Testis (tissue), 3 donors: Measurements from ENCODE around the gene GRID2. TPM values are rescaled to one million over a fixed set of nuclear protein-coding genes. Genes with fewer than 3 reads are reported as not detected.

Experiments
- DNase-seq: peaks from one replicate; pipeline ENCODE4 v3.0.0-alpha.2; 2019
- H3K27ac ChIP-seq, 2 donors: fragments of 200-600 bp; sonication (generic); one replicate each; pipeline ENCODE4 v1.5.1; 2019
- H3K27me3 ChIP-seq: fragments of 200-600 bp; sonication (generic); one replicate; pipeline ENCODE4 v1.5.1; 2019
- H3K36me3 ChIP-seq: fragments of 200-600 bp; sonication (generic); one replicate; pipeline ENCODE4 v1.5.1; 2017; ENCODE audit warnings: low read depth; ENCODE audit errors: missing control alignments
- H3K4me1 ChIP-seq: fragments of 200-600 bp; sonication (generic); one replicate; pipeline ENCODE4 v1.5.1; 2019
- H3K4me3 ChIP-seq, 2 donors: fragments of 200-600 bp; sonication (generic); one replicate each; pipeline ENCODE4 v1.5.1; 2017 to 2019
- H3K9me3 ChIP-seq: fragments of 200-600 bp; sonication (generic); one replicate; pipeline ENCODE4 v1.5.1; 2017
- CTCF ChIP-seq, 3 experiments: fragments of 450-650 bp in 2 of 3; fragments of 200-600 bp in 1 of 3; sonication (generic) in 1 of 3; IDR thresholded peaks; one replicate each; pipeline ENCODE4 v1.5.1; 2016 to 2019; ENCODE audit warnings: antibody characterized with exemption in 3 of 3, mild to moderate bottlenecking in 2 of 3, moderate library complexity in 1 of 3
- POLR2A ChIP-seq: fragments of 450-650 bp; IDR thresholded peaks from one replicate; pipeline ENCODE4 v1.6.1; 2017; ENCODE audit warnings: antibody characterized with exemption, mild to moderate bottlenecking, moderate library complexity
- WGBS, 2 donors: methylation state at CpG; one replicate each; pipeline ENCODE4 v1.1.5; 2018; 5-methylcytosine and 5-hydroxymethylcytosine counted together
- intact Hi-C: fragments of 100-400 bp; cut with DNase I; formaldehyde crosslinking; loops from one replicate; pipeline ENCODE4 v1.15.1; 2023; ENCODE audit warnings: low total_unique reads
- polyA plus RNA-seq: library from polyadenylated mRNA; stranded (reverse); fragments of 350-450 nt; fragmentation: Illumina TruSeq; extraction: RNeasy Lipid Tissue Mini Kit (QIAGEN cat#74804); gene quantifications from one replicate; pipeline ENCODE4 v1.2.3, GENCODE V29; 2014; ENCODE audit warnings: low read depth, low replicate concordance; ENCODE audit not compliant: insufficient read depth
- total RNA-seq, 2 donors: library from RNA; depleted of rRNA; stranded (reverse); fragments of >200 nt; gene quantifications; one replicate each; pipeline ENCODE4 v1.2.3, GENCODE V29; 2016

GRID2 gene
- total and polyA plus RNA-seq, 3 donors from 2014 or later = 27.1 to 34.6 (median 32.7) TPM

DNA sequence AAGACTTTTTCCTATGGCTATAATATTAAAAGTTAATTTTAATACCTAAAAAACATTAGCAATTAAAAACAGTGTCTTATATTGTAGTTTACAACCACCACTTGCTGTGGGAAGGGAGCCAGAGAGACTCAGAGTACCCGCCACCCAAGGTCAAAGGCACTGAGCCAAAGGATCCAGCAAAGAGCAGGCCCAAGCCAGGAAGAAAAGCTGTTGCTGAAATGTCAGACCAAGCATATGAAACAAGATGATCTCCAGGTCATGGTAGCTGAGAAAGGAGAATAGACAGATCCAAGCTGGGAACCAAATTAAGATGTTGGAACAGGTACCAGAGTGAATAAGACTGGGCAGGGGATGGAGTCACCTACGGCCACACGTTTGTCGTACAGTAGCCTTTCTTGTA is 1506.0 kb downstream of the GRID2 start:
- H3K27me3 ChIP-seq = no peaks in the 10 kb centered on the region
- 32 to 51% methylated on average over 4 of the region's 4 CpGs for WGBS, 2 donors
- peak overlapping the region; percentile 4 to 5 for H3K27ac ChIP-seq
- H3K9me3 ChIP-seq = no peaks in the 10 kb centered on the region
- no peak for TF ChIP-seq POLR2A
- no peak for TF ChIP-seq CTCF (IDR thresholded peaks at IDR 0.05)
- no peaks in the 10 kb centered on the region for H3K36me3 ChIP-seq
- no peak overlapping the region for H3K4me3 ChIP-seq
- intact Hi-C loops = no loop called here
- DNase-seq = peak; percentile 87
- peaks cover 19% of the 10 kb centered on the region for H3K4me1 ChIP-seq

GRCh38 chr4:93810340-93810992 is 1506.7 kb downstream of the GRID2 start:
- WGBS, 2 donors = 26 to 29% methylated on average over 5 of the region's 5 CpGs
- TF ChIP-seq CTCF (IDR thresholded peaks at IDR 0.05) (no peak), POLR2A (no peak)
- intact Hi-C loops = no loop called here

DNA sequence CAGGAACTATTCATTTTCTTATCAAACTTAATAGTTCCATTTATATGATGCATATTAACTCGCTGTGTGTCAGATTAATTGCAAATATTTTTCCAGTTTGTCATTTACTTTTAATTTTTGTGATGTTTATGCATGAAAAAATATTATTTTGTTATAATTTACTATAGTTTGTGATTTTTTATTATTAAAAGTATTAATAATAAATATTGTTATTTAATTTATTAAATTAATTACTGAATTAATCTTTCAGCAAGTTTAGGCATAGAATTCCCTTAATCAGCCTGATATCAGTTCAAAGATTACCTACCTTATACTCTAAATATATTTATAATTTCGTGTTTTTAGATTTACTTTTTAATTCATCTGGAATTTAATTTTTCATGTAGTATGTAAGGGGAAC is 1509.3 kb downstream of the GRID2 start:
- Histone ChIP-seq H3K27ac (no peak overlapping the region), H3K9me3 (no peaks in the 10 kb centered on the region), H3K4me1 (peaks cover 19% of the 10 kb centered on the region), H3K36me3 (no peaks in the 10 kb centered on the region), H3K4me3 (no peak overlapping the region), H3K27me3 (no peaks in the 10 kb centered on the region)
- no peak for DNase-seq
- WGBS, 2 donors = 87 to 89% methylated on average over 2 of the region's 2 CpGs
- no peak for TF ChIP-seq POLR2A
- no peak for TF ChIP-seq CTCF (IDR thresholded peaks at IDR 0.05)
- intact Hi-C loops = no loop called here

More at GRCh38 chr4:93810340-93810992, 1506.7 kb downstream of the GRID2 start:
- H3K36me3 ChIP-seq = no peaks in the 10 kb centered on the region
- H3K4me1 ChIP-seq = peaks cover 19% of the 10 kb centered on the region
- no peaks in the 10 kb centered on the region for H3K27me3 ChIP-seq
- H3K4me3 ChIP-seq = no peak overlapping the region
- peak overlapping the region; percentile 4 to 5 for H3K27ac ChIP-seq
- DNase-seq = peak; percentile 68
- no peaks in the 10 kb centered on the region for H3K9me3 ChIP-seq

DNA sequence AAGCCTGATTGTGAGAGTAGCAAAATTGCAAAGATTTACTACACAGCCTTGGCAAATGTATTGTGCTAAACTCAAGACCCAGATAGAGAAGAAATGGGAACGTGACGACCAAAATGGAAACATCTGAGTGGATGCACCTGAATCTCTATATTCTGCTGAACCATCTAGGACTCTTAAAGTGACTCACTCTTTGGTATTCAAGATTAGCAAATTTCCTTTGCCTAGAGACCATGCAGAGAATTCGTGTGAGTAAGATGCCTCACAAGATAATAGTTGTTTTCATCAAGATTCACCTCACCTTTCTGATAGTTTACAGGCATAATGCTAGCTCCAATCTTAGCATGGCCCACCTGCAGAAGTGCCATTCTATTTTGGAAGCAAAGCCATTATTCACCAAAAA is 1510.4 kb downstream of the GRID2 start:
- no peak for TF ChIP-seq POLR2A
- TF ChIP-seq CTCF (IDR thresholded peaks at IDR 0.05) = no peak
- H3K9me3 ChIP-seq = no peaks in the 10 kb centered on the region
- no peak overlapping the region for H3K27ac ChIP-seq
- DNase-seq = no peak
- H3K4me3 ChIP-seq = no peak overlapping the region
- H3K27me3 ChIP-seq = no peaks in the 10 kb centered on the region
- intact Hi-C loops = no loop called here
- H3K4me1 ChIP-seq = peaks cover 19% of the 10 kb centered on the region
- WGBS, 2 donors = 66% methylated on average over 3 of the region's 3 CpGs
- no peaks in the 10 kb centered on the region for H3K36me3 ChIP-seq

- intact Hi-C loops = no loop called here
- H3K4me3 ChIP-seq = no peak overlapping the region
- peak; percentile 43 for DNase-seq
- peaks cover 13% of the 10 kb centered on the region for H3K4me1 ChIP-seq
- H3K9me3 ChIP-seq = no peaks in the 10 kb centered on the region
- H3K36me3 ChIP-seq = no peaks in the 10 kb centered on the region
- H3K27ac ChIP-seq = no peak overlapping the region
- no peak for TF ChIP-seq CTCF (IDR thresholded peaks at IDR 0.05)
- no peak for TF ChIP-seq POLR2A
- H3K27me3 ChIP-seq = no peaks in the 10 kb centered on the region
- WGBS, 2 donors = 51 to 60% methylated on average over 4 of the region's 4 CpGs
These were observed 1511.0 kb downstream of the GRID2 start for GRCh38 chr4:93814722-93815121.
